ENCODE data around the gene ADPRM.
"Not testable (repeated sequence)": the region's sequence is repeated elsewhere in the genome, so short reads cannot be mapped to it uniquely, and the experiment has no call there.

The ADPRM gene

GRCh38 chr17:10702574-10702973 lies 5.2 kb downstream of the ADPRM start:
- DNase-seq, result no peak

- no peak for DNase-seq
Measured at GRCh38 chr17:10705727-10706126, 8.3 kb downstream of the ADPRM start.

GRCh38 chr17:10713318-10713717 lies 15.9 kb downstream of the ADPRM start:
- no peak for DNase-seq

GRCh38 chr17:10716218-10716617 lies 18.8 kb downstream of the ADPRM start:
- DNase-seq, result no peak

GRCh38 chr17:10718547-10718946 lies 21.2 kb downstream of the ADPRM start:
- DNase-seq, result no peak

GRCh38 chr17:10724546-10725195 lies 27.3 kb downstream of the ADPRM start:
- DNase-seq, result no peak

- DNase-seq, result no peak
Measured at GRCh38 chr17:10725262-10725661, 27.9 kb downstream of the ADPRM start.

GRCh38 chr17:10726196-10726595 lies 28.8 kb downstream of the ADPRM start:
- no peak for DNase-seq

- no peak for DNase-seq
Measured at GRCh38 chr17:10727192-10727591, 29.8 kb downstream of the ADPRM start.

GRCh38 chr17:10728331-10728892 lies 31.0 kb downstream of the ADPRM start:
- no peak for DNase-seq

GRCh38 chr17:10729334-10730193 lies 32.2 kb downstream of the ADPRM start, which contains the start of gene TMEM220:
Gene TMEM220, minus strand, starts transcription at chr17:10730023. Its CDS starts 172 bp downstream, at chr17:10729851.
- peak; percentile 54 for DNase-seq

GRCh38 chr17:10730247-10730646 lies 32.9 kb downstream of the ADPRM start:
- DNase-seq, result not testable (repeated sequence)

- no peak for DNase-seq
Measured at GRCh38 chr17:10731408-10731879, 34.0 kb downstream of the ADPRM start.

- not testable (repeated sequence) for DNase-seq
Measured at GRCh38 chr17:10732121-10732520, 34.7 kb downstream of the ADPRM start.

GRCh38 chr17:10733666-10734065 lies 36.3 kb downstream of the ADPRM start:
- no peak for DNase-seq

GRCh38 chr17:10735251-10735650 lies 37.9 kb downstream of the ADPRM start:
- DNase-seq, result no peak

- DNase-seq, result no peak
Measured at GRCh38 chr17:10735821-10736220, 38.4 kb downstream of the ADPRM start.

GRCh38 chr17:10737168-10737622 lies 39.8 kb downstream of the ADPRM start:
- DNase-seq, result peak; percentile 15

GRCh38 chr17:10737736-10738135 lies 40.3 kb downstream of the ADPRM start:
- no peak for DNase-seq

GRCh38 chr17:10738521-10739258 lies 41.3 kb downstream of the ADPRM start:
- no peak for DNase-seq

GRCh38 chr17:10739386-10739785 lies 42.0 kb downstream of the ADPRM start:
- DNase-seq, result no peak

GRCh38 chr17:10741416-10742135 lies 44.2 kb downstream of the ADPRM start:
- DNase-seq, result no peak

All from stimulated activated CD4-positive, alpha-beta T cell treated with anti-CD3 and anti-CD28 coated beads, Interleukin-4, amount 100 ng/mL, for 1 hour (primary cell).